Ascending aorta (tissue), 2 donors: Measurements from ENCODE around the gene GRID2. TPM values are rescaled to one million over a fixed set of nuclear protein-coding genes. Genes with fewer than 3 reads are reported as not detected.

Experiments used
- DNase-seq, 2 donors: peaks; one replicate each; pipeline ENCODE4 v3.0.0-alpha.2; 2019; ENCODE audit warnings: low spot score in 2 of 2
- H3K27ac ChIP-seq, 2 donors: fragments of 200-600 bp; sonication (generic); one replicate each; pipeline ENCODE4 v1.5.1; 2016 to 2017; ENCODE audit warnings: mild to moderate bottlenecking in 1 of 2
- H3K27me3 ChIP-seq: fragments of 200-600 bp; sonication (generic); one replicate; pipeline ENCODE4 v1.5.1; 2017
- H3K36me3 ChIP-seq, 2 donors: fragments of 200-600 bp; sonication (generic); one replicate each; pipeline ENCODE4 v1.5.1; 2016
- H3K4me1 ChIP-seq, 2 donors: fragments of 200-600 bp; sonication (generic); one replicate each; pipeline ENCODE4 v1.5.1; 2016 to 2017; ENCODE audit warnings: mild to moderate bottlenecking in 1 of 2
- H3K4me3 ChIP-seq, 2 donors: fragments of 200-600 bp; sonication (generic); one replicate each; pipeline ENCODE4 v1.5.1; 2016 to 2017; ENCODE audit warnings: mild to moderate bottlenecking in 1 of 2
- H3K9me3 ChIP-seq, 2 donors: fragments of 200-600 bp; sonication (generic); one replicate each; pipeline ENCODE4 v1.5.1; 2016
- CTCF ChIP-seq, 3 experiments: fragments of 200-600 bp in 2 of 3; fragments of 450-650 bp in 1 of 3; sonication (generic) in 2 of 3; IDR thresholded peaks; one replicate each; pipeline ENCODE4 v1.5.1; 2016 to 2019; ENCODE audit warnings: antibody characterized with exemption in 3 of 3, mild to moderate bottlenecking in 1 of 3, moderate library complexity in 1 of 3
- intact Hi-C: fragments of 100-400 bp; cut with DNase I; formaldehyde crosslinking; loops from one replicate; pipeline ENCODE4 v1.15.1; 2023
- total RNA-seq: library from RNA; depleted of rRNA; stranded (reverse); fragments of >200 nt; gene quantifications from one replicate; pipeline ENCODE4 v1.1.0, GENCODE V29; 2016

Gene GRID2
- total RNA-seq, 1 donor from 2014 or later: not detected

DNA sequence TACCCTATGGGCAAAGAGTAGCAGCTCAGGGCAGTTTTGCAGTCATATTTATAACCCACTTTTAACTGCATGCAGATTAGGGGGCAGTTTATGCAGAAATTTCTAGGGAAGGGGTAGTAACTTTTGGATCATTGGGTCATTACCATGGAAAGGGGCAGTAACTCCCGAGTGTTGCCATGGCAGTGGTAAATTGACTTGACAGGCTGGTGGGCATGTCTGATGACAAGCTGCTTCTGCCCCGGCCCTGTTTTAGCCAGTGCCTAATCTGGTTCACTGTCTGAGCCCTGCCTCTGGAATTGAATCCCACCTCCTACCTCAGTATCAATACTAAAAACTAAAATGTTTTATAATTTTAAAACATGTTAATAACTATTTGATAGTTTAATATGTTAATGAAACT, 1162.7 kb downstream of the GRID2 start:
- Histone ChIP-seq H3K27ac (no peak overlapping the region), H3K4me3 (no peak overlapping the region), H3K36me3 (no peaks in the 10 kb centered on the region), H3K9me3 (no peaks in the 10 kb centered on the region), H3K4me1 (no peaks in the 10 kb centered on the region), H3K27me3 (no peaks in the 10 kb centered on the region)
- DNase-seq: no peak
- intact Hi-C loops: no loop called here
- TF ChIP-seq CTCF (IDR thresholded peaks at IDR 0.05): no peak

DNA sequence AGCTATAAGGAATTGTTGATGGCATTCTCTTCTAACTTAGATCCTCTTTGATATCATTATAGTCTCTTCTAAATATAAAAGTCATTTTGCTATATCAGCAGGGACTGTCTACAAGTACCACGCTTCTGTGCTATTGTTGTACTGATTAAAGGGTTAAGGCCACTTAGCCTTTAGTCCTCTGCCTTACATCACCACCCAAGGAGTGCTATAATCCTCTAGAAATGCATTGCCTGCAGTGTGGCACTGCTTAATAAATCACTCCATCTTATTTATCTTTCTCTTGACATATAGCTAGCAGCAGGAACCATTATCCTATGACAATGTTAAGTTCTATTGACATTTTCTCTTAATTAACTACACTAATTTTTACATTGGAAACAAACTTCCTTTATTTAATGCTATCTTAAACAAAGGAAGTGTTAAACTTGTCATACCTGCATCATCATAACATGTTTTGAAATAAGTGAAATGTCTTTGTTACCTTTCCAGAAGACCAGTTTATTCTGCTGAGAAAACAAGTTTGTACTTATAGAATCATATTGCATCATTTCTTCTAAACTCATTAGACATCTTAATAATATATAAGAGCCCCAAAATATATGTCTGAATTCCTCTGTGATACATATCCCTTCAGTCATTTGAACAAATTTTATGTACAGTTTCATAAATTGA, 1163.9 kb downstream of the GRID2 start:
- Histone ChIP-seq H3K27me3 (no peaks in the 10 kb centered on the region), H3K4me3 (no peak overlapping the region), H3K4me1 (no peaks in the 10 kb centered on the region), H3K36me3 (no peaks in the 10 kb centered on the region), H3K9me3 (no peaks in the 10 kb centered on the region), H3K27ac (no peak overlapping the region)
- no peak for DNase-seq
- intact Hi-C loops: no loop called here
- no peak for TF ChIP-seq CTCF (IDR thresholded peaks at IDR 0.05)

DNA sequence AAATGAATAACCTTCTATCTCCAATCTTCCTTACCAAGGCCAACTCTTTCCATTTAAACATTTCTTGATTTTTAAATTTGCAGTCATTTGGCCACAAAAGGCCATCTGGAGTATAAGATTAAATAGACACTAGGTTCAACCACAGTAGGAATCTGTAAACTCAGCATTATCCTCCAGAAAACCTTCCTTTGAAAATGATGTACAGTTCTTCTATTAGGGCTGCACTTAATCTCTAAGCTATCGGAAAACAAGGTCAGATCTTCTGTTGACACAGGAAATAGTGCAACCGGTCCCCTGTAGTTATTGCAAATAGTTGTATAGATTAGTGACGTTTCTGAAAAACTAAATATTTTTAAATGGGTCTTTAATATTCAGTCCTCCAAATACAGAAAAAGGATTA, 1165.8 kb downstream of the GRID2 start:
- intact Hi-C loops: no loop called here
- no peak overlapping the region for H3K4me3 ChIP-seq
- TF ChIP-seq CTCF (IDR thresholded peaks at IDR 0.05): no peak
- no peaks in the 10 kb centered on the region for H3K36me3 ChIP-seq
- no peak overlapping the region for H3K27ac ChIP-seq
- H3K9me3 ChIP-seq: no peaks in the 10 kb centered on the region
- H3K4me1 ChIP-seq: no peaks in the 10 kb centered on the region
- DNase-seq: no peak
- no peaks in the 10 kb centered on the region for H3K27me3 ChIP-seq

GRCh38 chr4:93475730-93476129, 1172.0 kb downstream of the GRID2 start:
- Histone ChIP-seq H3K4me3 (no peak overlapping the region), H3K36me3 (no peaks in the 10 kb centered on the region), H3K27ac (no peak overlapping the region), H3K4me1 (no peaks in the 10 kb centered on the region), H3K9me3 (no peaks in the 10 kb centered on the region), H3K27me3 (no peaks in the 10 kb centered on the region)
- no peak for DNase-seq
- no peak for TF ChIP-seq CTCF (IDR thresholded peaks at IDR 0.05)
- intact Hi-C loops: no loop called here

DNA sequence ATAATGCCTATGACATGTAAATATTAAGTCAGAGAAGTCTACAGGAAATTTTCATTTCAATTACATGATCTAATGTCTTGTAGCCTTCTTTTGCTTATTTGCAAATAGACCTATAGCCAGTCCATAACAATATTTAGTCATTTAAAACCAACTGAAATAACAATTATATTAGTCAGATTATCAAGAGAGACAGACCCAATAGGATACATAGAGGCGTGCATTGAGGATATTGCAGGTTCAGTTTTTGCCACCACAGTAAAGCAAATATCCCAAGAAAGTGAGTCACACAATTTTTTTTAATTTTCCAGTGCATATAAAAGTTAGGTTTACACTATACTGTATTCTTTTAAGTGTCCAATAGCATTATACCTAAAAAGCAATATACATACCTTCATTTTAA, 1175.0 kb downstream of the GRID2 start:
- Histone ChIP-seq H3K27ac (no peak overlapping the region), H3K4me3 (no peak overlapping the region), H3K36me3 (no peaks in the 10 kb centered on the region), H3K27me3 (no peaks in the 10 kb centered on the region), H3K9me3 (no peaks in the 10 kb centered on the region), H3K4me1 (no peaks in the 10 kb centered on the region)
- DNase-seq: no peak
- no peak for TF ChIP-seq CTCF (IDR thresholded peaks at IDR 0.05)
- intact Hi-C loops: no loop called here

GRCh38 chr4:93480452-93480851, 1176.7 kb downstream of the GRID2 start:
- H3K4me3 ChIP-seq: no peak overlapping the region
- no peaks in the 10 kb centered on the region for H3K4me1 ChIP-seq
- no peaks in the 10 kb centered on the region for H3K9me3 ChIP-seq
- no peak overlapping the region for H3K27ac ChIP-seq
- no peaks in the 10 kb centered on the region for H3K27me3 ChIP-seq
- intact Hi-C loops: no loop called here
- no peak for DNase-seq
- H3K36me3 ChIP-seq: no peaks in the 10 kb centered on the region
- TF ChIP-seq CTCF (IDR thresholded peaks at IDR 0.05): no peak
